ENCODE data around the gene JAML. TPM values are rescaled to one million over a fixed set of nuclear protein-coding genes. Genes with fewer than 3 reads are reported as not detected.

Gene JAML
- total RNA-seq, 1 experiment from 2014 or later, result 0.30 TPM

GRCh38 chr11:118239509-118240205 lies 14.8 kb upstream of the JAML start:
- Histone ChIP-seq H3K27me3 (ENCODE audit: insufficient read depth, low read length) (no peaks in the 10 kb centered on the region), H3K4me1 (ENCODE audit: control insufficient read depth in 1 of 2, insufficient read depth in 2 of 2, low read length in 2 of 2) (peaks cover 28 to 34% of the 10 kb centered on the region in 2 experiments), H4K20me1 (ENCODE audit: insufficient read depth) (no peaks in the 10 kb centered on the region), H3K9me2 (ENCODE audit: insufficient read depth) (no peaks in the 10 kb centered on the region), H2AFZ (ENCODE audit: low read depth, low read length, poor library complexity, severe bottlenecking) (no peak overlapping the region), H3K4me3 (replicated peaks in 1 of 2; ENCODE audit: low read depth in 1 of 2, low read length in 2 of 2) (no peak overlapping the region), H3K9ac (ENCODE audit: low read length) (no peak overlapping the region), H3K79me2 (ENCODE audit: insufficient read depth, low read length) (no peaks in the 10 kb centered on the region), H3K27ac (ENCODE audit: low read depth, low read length) (no peak overlapping the region), H3K9me3 (ENCODE audit: control insufficient read depth in 1 of 2, insufficient read depth in 1 of 2, low read depth in 1 of 2, low read length in 2 of 2) (no peaks in the 10 kb centered on the region), H3K36me3 (ENCODE audit: control insufficient read depth in 1 of 2, insufficient read depth in 2 of 2, low read length in 2 of 2) (no peaks in the 10 kb centered on the region), H3K4me2 (ENCODE audit: low read length) (no peak overlapping the region)
- no peak for TF ChIP-seq YY1 (IDR thresholded peaks at IDR 0.05; ENCODE audit: extremely low read depth, insufficient replicate concordance, low read depth, low read length)
- TF ChIP-seq POLR2AphosphoS5 (IDR thresholded peaks at IDR 0.05; ENCODE audit: low read depth, low read length), result no peak
- no peak for TF ChIP-seq EGR1 (IDR thresholded peaks at IDR 0.05; ENCODE audit: low read depth)
- TF ChIP-seq JUND (IDR thresholded peaks at IDR 0.05), result no peak
- no peak for TF ChIP-seq RAD21 (IDR thresholded peaks at IDR 0.05; ENCODE audit: low read depth)
- TF ChIP-seq SRF (IDR thresholded peaks at IDR 0.05; ENCODE audit: low read depth), result no peak
- no peak for TF ChIP-seq EZH2 (IDR thresholded peaks at IDR 0.05)
- TF ChIP-seq SIN3A (IDR thresholded peaks at IDR 0.05; ENCODE audit: low read depth), result no peak
- TF ChIP-seq, protein P1, sequence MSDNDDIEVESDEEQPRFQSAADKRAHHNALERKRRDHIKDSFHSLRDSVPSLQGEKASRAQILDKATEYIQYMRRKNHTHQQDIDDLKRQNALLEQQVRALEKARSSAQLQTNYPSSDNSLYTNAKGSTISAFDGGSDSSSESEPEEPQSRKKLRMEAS (IDR thresholded peaks at IDR 0.05), result no peak
- no peak for TF ChIP-seq ZNF274 (IDR thresholded peaks at IDR 0.05; ENCODE audit: low read depth, low read length)
- no peak for TF ChIP-seq POLR2A (IDR thresholded peaks at IDR 0.05; ENCODE audit: borderline replicate concordance, extremely low read depth, insufficient read depth, insufficient read length)
- no peak for TF ChIP-seq TCF7L2 (IDR thresholded peaks at IDR 0.05; ENCODE audit: borderline replicate concordance, extremely low read depth, insufficient read depth, insufficient read length)
- no peak for DNase-seq (ENCODE audit: low read depth, low spot score)
- no TSS peak for BruUV-seq (replicated peaks)
- RAD21 ChIA-PET (ENCODE audit: low non-redundant PET in 1 of 2, low total read pairs in 2 of 2, uncharacterized antibody in 2 of 2, unreplicated experiment in 2 of 2), result no interaction called here
- POLR2A ChIA-PET, result interaction anchor here (0.8 kb wide), 1 partner anchor 12 kb away, joined by 3 read pairs; the partner anchor contains the start of gene MPZL3
- intact Hi-C loops (cut with micrococcal nuclease), result no loop called here
- no peak for ATAC-seq
- CTCF ChIA-PET, result no interaction called here
